Transverse colon (tissue), 4 donors: Measurements from ENCODE around the gene SDSL. TPM values are rescaled to one million over a fixed set of nuclear protein-coding genes. Genes with fewer than 3 reads are reported as not detected.

Experiments
- DNase-seq: peaks from one replicate; pipeline ENCODE4 v3.0.0-alpha.2; 2019
- H3K27ac ChIP-seq, 4 donors: fragments of 200-600 bp; sonication (generic); 2 replicates each; pipeline ENCODE4 v1.5.1; 2016 to 2018; ENCODE audit warnings: inconsistent platforms in 4 of 4
- H3K27me3 ChIP-seq: fragments of 200-600 bp; sonication (generic); 2 replicates; pipeline ENCODE4 v1.5.1; 2017; ENCODE audit warnings: inconsistent platforms
- H3K36me3 ChIP-seq, 4 donors: fragments of 200-600 bp; sonication (generic); 2 replicates each; pipeline ENCODE4 v1.5.1; 2017 to 2019; ENCODE audit warnings: inconsistent platforms in 4 of 4
- H3K4me1 ChIP-seq, 4 donors: fragments of 200-600 bp; sonication (generic); 2 replicates each; pipeline ENCODE4 v1.5.1; 2017 to 2020; ENCODE audit warnings: inconsistent platforms in 4 of 4
- H3K4me3 ChIP-seq, 4 donors: fragments of 200-600 bp; sonication (generic); 1 replicate in 1 of 4; 2 replicates in 3 of 4; pipeline versions ENCODE4 v1.5.1 to v1.6.1; 2017 to 2019; ENCODE audit warnings: inconsistent platforms in 4 of 4
- H3K9me3 ChIP-seq, 2 donors: fragments of 200-600 bp; sonication (generic); 2 replicates each; pipeline ENCODE4 v1.5.1; 2017 to 2019; ENCODE audit warnings: inconsistent platforms in 2 of 2
- EP300 ChIP-seq: sonication (generic); formaldehyde crosslinking; IDR thresholded peaks from one replicate; pipeline ENCODE4 v1.6.1; 2017; ENCODE audit warnings: antibody characterized with exemption, low read depth
- POLR2A ChIP-seq: fragments of 450-650 bp; IDR thresholded peaks from one replicate; pipeline ENCODE4 v1.6.1; 2016; ENCODE audit warnings: antibody characterized with exemption, mild to moderate bottlenecking, moderate library complexity
- POLR2AphosphoS5 ChIP-seq, 3 donors: sonication (generic); formaldehyde crosslinking; IDR thresholded peaks; one replicate each; pipeline ENCODE4 v1.6.1; 2016; ENCODE audit warnings: antibody characterized with exemption in 3 of 3
- WGBS, 2 donors: methylation state at CpG; one replicate each; pipeline ENCODE4 v1.1.5; 2018; ENCODE audit warnings: low coverage in 1 of 2; 5-methylcytosine and 5-hydroxymethylcytosine counted together
- in situ Hi-C, 4 donors: fragments of 200-750 bp; cut with MboI; loops; one replicate each; pipeline versions ENCODE4 v1.15.0 to v1.15.1; 2017; ENCODE audit warnings: low sequenced_read_pairs in 3 of 4, low pct_ligation_motif_present in 1 of 4, low pct_unique_long_range_greater_than_20kb in 1 of 4
- intact Hi-C: fragments of 100-400 bp; cut with DNase I; formaldehyde crosslinking; loops from one replicate; pipeline ENCODE4 v1.15.1; 2023; ENCODE audit warnings: low total_unique reads
- total RNA-seq, 4 donors: library from RNA; depleted of rRNA; stranded (reverse); fragments of >200 nt; gene quantifications; one replicate each; pipeline ENCODE4 v1.1.0, GENCODE V29; 2016
- TF ChIP-seq, protein P1 (sequence below), 5 experiments: fragments of 200-600 bp in 3 of 5; fragments of 450-650 bp in 2 of 5; sonication (generic) in 3 of 5; IDR thresholded peaks; 1 replicate in 2 of 5; 2 replicates in 3 of 5; pipeline ENCODE4 v1.5.1; 2016 to 2017; ENCODE audit warnings: antibody characterized with exemption in 5 of 5, inconsistent platforms in 3 of 5, mild to moderate bottlenecking in 2 of 5, moderate library complexity in 1 of 5

SDSL gene
- total RNA-seq, 4 donors from 2014 or later: 7.4 to 16.8 (median 13.1) TPM

DNA sequence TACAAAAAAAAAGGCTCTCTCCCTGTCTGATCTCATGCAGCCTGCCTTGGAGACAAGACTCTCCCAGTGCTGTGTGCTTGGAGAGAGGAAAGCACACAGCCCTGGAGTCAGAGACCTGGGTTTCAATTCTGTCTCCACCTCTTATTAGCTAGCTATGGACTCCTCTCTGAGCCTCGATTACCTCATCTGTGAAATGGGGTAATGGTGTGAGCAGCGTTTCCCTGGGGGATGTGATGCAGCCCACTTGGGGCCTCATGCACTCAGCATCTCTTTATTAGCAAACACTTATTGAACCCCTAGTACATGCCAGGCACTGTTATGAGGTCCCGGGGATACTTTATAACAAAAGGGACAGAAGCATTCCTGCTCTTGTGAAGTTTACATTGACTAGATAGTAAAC, 31.0 kb upstream of the SDSL start:
- Histone ChIP-seq H3K4me1 (no peaks in the 10 kb centered on the region), H3K9me3 (no peaks in the 10 kb centered on the region), H3K4me3 (no peak overlapping the region), H3K27ac (no peak overlapping the region), H3K36me3 (no peaks in the 10 kb centered on the region), H3K27me3 (no peaks in the 10 kb centered on the region)
- TF ChIP-seq, protein P1, sequence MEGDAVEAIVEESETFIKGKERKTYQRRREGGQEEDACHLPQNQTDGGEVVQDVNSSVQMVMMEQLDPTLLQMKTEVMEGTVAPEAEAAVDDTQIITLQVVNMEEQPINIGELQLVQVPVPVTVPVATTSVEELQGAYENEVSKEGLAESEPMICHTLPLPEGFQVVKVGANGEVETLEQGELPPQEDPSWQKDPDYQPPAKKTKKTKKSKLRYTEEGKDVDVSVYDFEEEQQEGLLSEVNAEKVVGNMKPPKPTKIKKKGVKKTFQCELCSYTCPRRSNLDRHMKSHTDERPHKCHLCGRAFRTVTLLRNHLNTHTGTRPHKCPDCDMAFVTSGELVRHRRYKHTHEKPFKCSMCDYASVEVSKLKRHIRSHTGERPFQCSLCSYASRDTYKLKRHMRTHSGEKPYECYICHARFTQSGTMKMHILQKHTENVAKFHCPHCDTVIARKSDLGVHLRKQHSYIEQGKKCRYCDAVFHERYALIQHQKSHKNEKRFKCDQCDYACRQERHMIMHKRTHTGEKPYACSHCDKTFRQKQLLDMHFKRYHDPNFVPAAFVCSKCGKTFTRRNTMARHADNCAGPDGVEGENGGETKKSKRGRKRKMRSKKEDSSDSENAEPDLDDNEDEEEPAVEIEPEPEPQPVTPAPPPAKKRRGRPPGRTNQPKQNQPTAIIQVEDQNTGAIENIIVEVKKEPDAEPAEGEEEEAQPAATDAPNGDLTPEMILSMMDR (IDR thresholded peaks at IDR 0.05): no peak
- TF ChIP-seq POLR2AphosphoS5 (IDR thresholded peaks at IDR 0.05) (no peak), EP300 (no peak), POLR2A (no peak)
- no peak for DNase-seq
- WGBS, 2 donors: 91 to 94% methylated on average over 3 of the region's 3 CpGs
- intact Hi-C loops: no loop called here
- in situ Hi-C loops: no loop called here

DNA sequence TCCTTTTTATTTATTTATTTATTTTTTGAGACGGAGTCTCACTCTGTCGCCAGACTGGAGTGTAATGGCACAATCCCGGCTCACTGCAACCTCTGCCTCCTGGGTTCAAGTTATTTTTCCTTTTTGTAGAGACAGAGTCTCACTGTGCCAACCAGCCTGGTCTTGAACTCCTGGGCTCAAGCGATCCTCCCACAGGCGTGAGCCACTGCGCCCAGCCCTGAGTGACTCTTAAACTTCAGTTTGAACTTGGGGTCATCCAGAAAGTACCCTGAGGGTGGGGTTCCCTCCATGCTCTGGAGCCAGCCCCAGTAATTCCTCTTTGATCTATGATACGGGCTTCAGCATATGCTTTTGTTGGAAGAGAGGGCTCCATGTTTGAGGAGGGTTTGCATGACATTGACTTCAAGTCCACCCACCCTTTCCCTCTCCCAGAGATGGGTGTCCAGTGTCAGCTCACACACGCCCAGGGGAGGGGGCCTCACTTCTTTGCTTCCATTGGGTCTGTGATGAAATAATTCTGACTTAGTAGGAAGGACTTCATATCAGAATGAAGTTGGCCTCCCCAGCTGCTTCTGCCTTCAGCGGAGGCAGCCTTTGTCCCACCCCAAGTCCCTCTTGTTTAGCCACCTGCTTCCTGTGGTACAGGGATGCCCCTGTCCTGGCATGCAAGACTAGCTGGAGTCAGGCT, 30.4 kb upstream of the SDSL start:
- in situ Hi-C loops: no loop called here
- WGBS, 2 donors: 96 to 100% methylated on average over 6 to 9 of the region's 9 CpGs
- Histone ChIP-seq H3K36me3 (no peaks in the 10 kb centered on the region), H3K4me3 (no peak overlapping the region), H3K27ac (no peak overlapping the region), H3K4me1 (no peaks in the 10 kb centered on the region), H3K9me3 (no peaks in the 10 kb centered on the region), H3K27me3 (no peaks in the 10 kb centered on the region)
- intact Hi-C loops: no loop called here
- TF ChIP-seq POLR2A (no peak), POLR2AphosphoS5 (IDR thresholded peaks at IDR 0.05) (no peak), EP300 (no peak)
- TF ChIP-seq, protein P1 (IDR thresholded peaks at IDR 0.05): no peak
- no peak for DNase-seq

DNA sequence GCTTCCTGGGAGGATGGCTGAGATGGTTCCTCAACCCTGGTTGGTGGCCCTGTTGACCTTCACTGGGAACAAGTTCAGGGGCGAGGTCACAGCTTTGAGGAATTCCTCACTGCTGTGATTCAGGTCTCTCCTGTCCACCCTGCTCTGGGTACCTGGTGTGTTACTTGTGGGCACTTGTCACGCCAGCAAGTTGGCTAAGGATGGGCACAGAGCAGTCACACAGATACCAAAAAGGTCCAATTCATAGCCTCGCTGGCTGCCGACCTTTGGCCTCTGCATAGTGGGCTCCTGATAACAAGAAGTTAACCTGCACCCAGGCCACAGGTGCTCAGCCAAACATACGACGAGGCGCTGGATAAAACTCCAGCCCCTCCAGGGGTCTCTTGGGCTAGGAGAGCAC, 29.7 kb upstream of the SDSL start:
- no peak overlapping the region for H3K27ac ChIP-seq
- WGBS, 2 donors: 82 to 100% methylated on average over 1 to 7 of the region's 7 CpGs
- H3K4me1 ChIP-seq: no peaks in the 10 kb centered on the region
- TF ChIP-seq POLR2AphosphoS5 (IDR thresholded peaks at IDR 0.05) (no peak), POLR2A (no peak), EP300 (no peak)
- TF ChIP-seq, protein P1 (IDR thresholded peaks at IDR 0.05): no peak
- no peak overlapping the region for H3K4me3 ChIP-seq
- H3K9me3 ChIP-seq: no peaks in the 10 kb centered on the region
- no peaks in the 10 kb centered on the region for H3K36me3 ChIP-seq
- no peaks in the 10 kb centered on the region for H3K27me3 ChIP-seq
- intact Hi-C loops (no loop called here), in situ Hi-C loops (no loop called here)
- DNase-seq: no peak

DNA sequence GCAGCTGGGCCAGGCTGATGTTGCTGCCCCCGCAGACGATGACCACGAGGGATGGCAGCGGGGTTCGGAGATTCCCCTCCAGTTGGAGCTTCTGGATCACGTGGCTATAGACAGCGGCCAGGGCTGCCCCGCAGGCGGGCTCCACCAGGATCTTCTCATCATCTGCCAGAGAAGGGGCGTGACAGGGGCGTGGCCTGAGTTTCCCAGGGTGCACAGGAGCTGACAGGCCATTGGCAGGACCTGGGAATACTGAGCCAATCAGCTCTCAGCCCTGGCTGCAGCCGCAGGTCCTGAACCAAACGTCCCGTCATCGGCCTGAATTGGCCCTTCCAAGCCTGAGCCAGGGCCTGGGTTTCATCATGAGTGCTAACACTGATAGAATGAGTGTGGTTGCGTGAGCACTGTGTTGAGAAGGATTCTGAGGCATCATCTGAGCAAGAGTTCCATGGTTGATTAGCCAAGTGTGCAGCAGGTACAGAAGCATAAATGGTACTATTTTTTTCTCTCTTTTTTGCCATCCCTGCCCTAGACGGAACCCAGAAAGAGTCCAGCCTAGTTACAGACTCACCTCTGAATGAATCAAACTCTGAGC, 29.1 kb upstream of the SDSL start:
- H3K27me3 ChIP-seq: no peaks in the 10 kb centered on the region
- no peak overlapping the region for H3K27ac ChIP-seq
- DNase-seq: no peak
- 76 to 89% methylated on average over 1 to 7 of the region's 17 CpGs for WGBS, 2 donors
- TF ChIP-seq, protein P1 (IDR thresholded peaks at IDR 0.05): no peak
- TF ChIP-seq POLR2AphosphoS5 (IDR thresholded peaks at IDR 0.05) (no peak), EP300 (no peak), POLR2A (no peak)
- in situ Hi-C loops (no loop called here), intact Hi-C loops (no loop called here)
- no peaks in the 10 kb centered on the region for H3K36me3 ChIP-seq
- no peaks in the 10 kb centered on the region for H3K4me1 ChIP-seq
- H3K4me3 ChIP-seq: no peak overlapping the region
- no peaks in the 10 kb centered on the region for H3K9me3 ChIP-seq
